Gastroesophageal sphincter (tissue), 3 donors: ENCODE data around the gene ZNF48.

ENCODE experiments used
- CTCF ChIP-seq, 4 experiments: fragments of 200-600 bp in 2 of 4; fragments of 450-650 bp in 2 of 4; sonication (generic) in 1 of 4; IDR thresholded peaks; one replicate each; pipeline ENCODE4 v1.5.1; 2017 to 2019; ENCODE audit warnings: antibody characterized with exemption in 4 of 4, mild to moderate bottlenecking in 2 of 4, moderate library complexity in 2 of 4
- POLR2A ChIP-seq, 2 donors: fragments of 450-650 bp; IDR thresholded peaks; one replicate each; pipeline ENCODE4 v1.6.1; 2017; ENCODE audit warnings: antibody characterized with exemption in 2 of 2, mild to moderate bottlenecking in 2 of 2, moderate library complexity in 1 of 2

- TF ChIP-seq CTCF (IDR thresholded peaks at IDR 0.05) (peak in 1 of 4 experiments; percentile 10), POLR2A (IDR thresholded peaks at IDR 0.05) (peak; percentile 58 to 79)
These were observed 17.4 kb upstream of the ZNF48 start for GRCh38 chr16:30377812-30378235.
